Measurements from ENCODE around the gene CFAP68. TPM values are rescaled to one million over a fixed set of nuclear protein-coding genes. Genes with fewer than 3 reads are reported as not detected.

The CFAP68 gene
- total and polyA plus RNA-seq, 4 donors: 15.2 to 49.0 (median 22.5) TPM

- TF ChIP-seq CTCF (IDR thresholded peaks at IDR 0.05; ENCODE audit: control extremely low read depth, extremely low read depth): no peak
- no peaks in the 10 kb centered on the region for H3K4me1 ChIP-seq (ENCODE audit: control insufficient read depth in 5 of 5, insufficient read depth in 5 of 5, low read length in 5 of 5)
- H3K9ac ChIP-seq (ENCODE audit: insufficient read depth in 1 of 2, low read length in 2 of 2): no peak overlapping the region
- ATAC-seq (ENCODE audit: insufficient read depth, low FRiP score) (no peak), DNase-seq (no peak)
- peaks cover 9 to 27% (median 13%) of the 10 kb centered on the region in 4 donors for H3K36me3 ChIP-seq (ENCODE audit: control insufficient read depth in 4 of 4, insufficient read depth in 4 of 4, low read length in 4 of 4)
- 80 to 87% methylated on average over 2 of the region's 2 CpGs for WGBS, 2 donors
- H3K27ac ChIP-seq (ENCODE audit: low read depth in 1 of 2, low read length in 1 of 2): no peak overlapping the region
- no peak overlapping the region for H3K4me3 ChIP-seq
- no peaks in the 10 kb centered on the region for H3K9me3 ChIP-seq (ENCODE audit: control insufficient read depth in 4 of 4, insufficient read depth in 3 of 4, low read length in 3 of 4)
- no peaks in the 10 kb centered on the region for H3K27me3 ChIP-seq (ENCODE audit: control insufficient read depth in 3 of 3, insufficient read depth in 3 of 3, low read length in 2 of 3)
Observed at GRCh38 chr11:111852103-111852502, 27.2 kb upstream of the CFAP68 start.

GRCh38 chr11:111855506-111855905 lies 23.8 kb upstream of the CFAP68 start:
- Histone ChIP-seq H3K27ac (ENCODE audit: low read depth in 1 of 2, low read length in 1 of 2) (no peak overlapping the region), H3K27me3 (ENCODE audit: control insufficient read depth in 3 of 3, insufficient read depth in 3 of 3, low read length in 2 of 3) (no peaks in the 10 kb centered on the region), H3K36me3 (ENCODE audit: control insufficient read depth in 4 of 4, insufficient read depth in 4 of 4, low read length in 4 of 4) (peaks cover 7 to 23% (median 14%) of the 10 kb centered on the region in 4 donors), H3K9me3 (ENCODE audit: control insufficient read depth in 4 of 4, insufficient read depth in 3 of 4, low read length in 3 of 4) (no peaks in the 10 kb centered on the region), H3K4me3 (no peak overlapping the region), H3K4me1 (ENCODE audit: control insufficient read depth in 5 of 5, insufficient read depth in 5 of 5, low read length in 5 of 5) (no peaks in the 10 kb centered on the region), H3K9ac (ENCODE audit: insufficient read depth in 1 of 2, low read length in 2 of 2) (no peak overlapping the region)
- TF ChIP-seq CTCF (IDR thresholded peaks at IDR 0.05; ENCODE audit: control extremely low read depth, extremely low read depth): no peak
- no peak for DNase-seq
- ATAC-seq (ENCODE audit: insufficient read depth, low FRiP score): no peak

- DNase-seq (no peak), ATAC-seq (ENCODE audit: insufficient read depth, low FRiP score) (no peak)
- no peaks in the 10 kb centered on the region for H3K4me1 ChIP-seq (ENCODE audit: control insufficient read depth in 5 of 5, insufficient read depth in 5 of 5, low read length in 5 of 5)
- no peaks in the 10 kb centered on the region for H3K9me3 ChIP-seq (ENCODE audit: control insufficient read depth in 4 of 4, insufficient read depth in 3 of 4, low read length in 3 of 4)
- no peak overlapping the region for H3K9ac ChIP-seq (ENCODE audit: insufficient read depth in 1 of 2, low read length in 2 of 2)
- H3K4me3 ChIP-seq: no peak overlapping the region
- H3K27me3 ChIP-seq (ENCODE audit: control insufficient read depth in 3 of 3, insufficient read depth in 3 of 3, low read length in 2 of 3): no peaks in the 10 kb centered on the region
- H3K27ac ChIP-seq (ENCODE audit: low read depth in 1 of 2, low read length in 1 of 2): no peak overlapping the region
- no peak for TF ChIP-seq CTCF (IDR thresholded peaks at IDR 0.05; ENCODE audit: control extremely low read depth, extremely low read depth)
- WGBS, 2 donors: 93 to 99% methylated on average over 3 of the region's 3 CpGs
- peaks cover 12 to 20% (median 17%) of the 10 kb centered on the region in 4 donors for H3K36me3 ChIP-seq (ENCODE audit: control insufficient read depth in 4 of 4, insufficient read depth in 4 of 4, low read length in 4 of 4)
Observed at GRCh38 chr11:111860257-111860656, 19.1 kb upstream of the CFAP68 start.

- no peak overlapping the region for H3K27ac ChIP-seq (ENCODE audit: low read depth in 1 of 2, low read length in 1 of 2)
- no peak for ATAC-seq (ENCODE audit: insufficient read depth, low FRiP score)
- H3K9ac ChIP-seq (ENCODE audit: insufficient read depth in 1 of 2, low read length in 2 of 2): no peak overlapping the region
Observed at GRCh38 chr11:111870113-111870512, 9.2 kb upstream of the CFAP68 start.

More at GRCh38 chr11:111870113-111870512, 9.2 kb upstream of the CFAP68 start:
- H3K4me1 ChIP-seq (ENCODE audit: control insufficient read depth in 5 of 5, insufficient read depth in 5 of 5, low read length in 5 of 5): peaks cover 0 to 12% (median 5%) of the 10 kb centered on the region in 5 donors
- H3K9me3 ChIP-seq (ENCODE audit: control insufficient read depth in 4 of 4, insufficient read depth in 3 of 4, low read length in 3 of 4): no peaks in the 10 kb centered on the region
- no peak overlapping the region for H3K4me3 ChIP-seq
- no peaks in the 10 kb centered on the region for H3K27me3 ChIP-seq (ENCODE audit: control insufficient read depth in 3 of 3, insufficient read depth in 3 of 3, low read length in 2 of 3)
- no peak for DNase-seq
- peaks cover 7 to 20% (median 14%) of the 10 kb centered on the region in 4 donors for H3K36me3 ChIP-seq (ENCODE audit: control insufficient read depth in 4 of 4, insufficient read depth in 4 of 4, low read length in 4 of 4)
- 87 to 96% methylated on average over 1 of the region's 1 CpG for WGBS, 2 donors
- no peak for TF ChIP-seq CTCF (IDR thresholded peaks at IDR 0.05; ENCODE audit: control extremely low read depth, extremely low read depth)
